SK-N-SH (cell line): Measurements from ENCODE around the gene POU2AF2. TPM values are rescaled to one million over a fixed set of nuclear protein-coding genes. Genes with fewer than 3 reads are reported as not detected.

Experiments
- CTCF ChIA-PET: fragments of 300-600, 350-600 bp; formaldehyde crosslinking; extraction: SDS; loops from one replicate; lab custom pipeline; 2021; lab: Yijun Ruan, JAX
- POLR2A ChIA-PET: fragments of 350-600 bp; sonication (Branson Sonifier 250); formaldehyde crosslinking; extraction: SDS; loops from one replicate; lab custom pipeline; 2020; ENCODE audit warnings: antibody characterized with exemption, inconsistent platforms; lab: Yijun Ruan, JAX
- DNase-seq: peaks from one replicate; pipeline ENCODE4 v3.0.0; 2012
- H2AFZ ChIP-seq: fragments of 200-600 bp; sonication (generic); 2 replicates; pipeline ENCODE4 v1.8.1; 2016; ENCODE audit warnings: antibody characterized with exemption, mild to moderate bottlenecking, low read depth
- H3F3A ChIP-seq: fragments of 200-600 bp; sonication (generic); replicated peaks from 2 replicates; pipeline ENCODE3; 2016; ENCODE audit warnings: antibody characterized with exemption, mild to moderate bottlenecking; ENCODE audit not compliant: insufficient read depth
- H3K27ac ChIP-seq, 2 experiments: fragments of 200-500 bp in 1 of 2; fragments of 200-600 bp in 1 of 2; sonication (Bioruptor generic) in 1 of 2; sonication (generic), shearing (Covaris generic) in 1 of 2; 2 replicates each; pipeline versions ENCODE4 v1.5.1 to v1.6.1; 2014 to 2016; ENCODE audit warnings: low read depth in 2 of 2, inconsistent platforms in 1 of 2, low read length in 1 of 2, mild to moderate bottlenecking in 1 of 2, mixed read lengths in 1 of 2
- H3K27me3 ChIP-seq: fragments of 200-600 bp; sonication (generic), shearing (Covaris generic); 2 replicates; pipeline ENCODE4 v1.6.1; 2016; ENCODE audit warnings: mixed run types; ENCODE audit not compliant: insufficient read depth
- H3K36me3 ChIP-seq, 2 experiments: fragments of 200-500 bp in 1 of 2; fragments of 200-600 bp in 1 of 2; sonication (Bioruptor generic) in 1 of 2; sonication (generic) in 1 of 2; replicated peaks in 1 of 2; 2 replicates each; pipeline versions ENCODE3 to v1.5.1; 2014 to 2016; ENCODE audit warnings: low read length in 1 of 2, mild to moderate bottlenecking in 1 of 2; ENCODE audit not compliant: insufficient read depth in 2 of 2, control insufficient read depth in 1 of 2
- H3K4me1 ChIP-seq, 2 experiments: fragments of 200-500 bp in 1 of 2; fragments of 200-600 bp in 1 of 2; sonication (Bioruptor generic) in 1 of 2; sonication (generic), shearing (Covaris generic) in 1 of 2; 2 replicates each; pipeline versions ENCODE4 v1.5.1 to v1.6.1; 2014 to 2016; ENCODE audit warnings: low read depth in 1 of 2, low read length in 1 of 2, mixed run types in 1 of 2; ENCODE audit not compliant: insufficient read depth in 2 of 2, control insufficient read depth in 1 of 2
- H3K4me2 ChIP-seq: fragments of 200-600 bp; sonication (generic), shearing (Covaris generic); 2 replicates; pipeline ENCODE4 v1.6.1; 2017; ENCODE audit warnings: mixed run types
- H3K4me3 ChIP-seq, 2 experiments: fragments of 200-500 bp in 1 of 2; fragments of 200-600 bp in 1 of 2; sonication (Bioruptor generic) in 1 of 2; sonication (generic), shearing (Covaris generic) in 1 of 2; 2 replicates each; pipeline versions ENCODE4 v1.5.1 to v1.8.1; 2014 to 2016; ENCODE audit warnings: low read depth in 2 of 2, inconsistent platforms in 1 of 2, low read length in 1 of 2, mild to moderate bottlenecking in 1 of 2, mixed read lengths in 1 of 2, moderate library complexity in 1 of 2
- H3K79me2 ChIP-seq: fragments of 200-600 bp; sonication (generic); 2 replicates; pipeline ENCODE4 v1.8.1; 2017; ENCODE audit warnings: mild to moderate bottlenecking; ENCODE audit not compliant: insufficient read depth
- H3K9ac ChIP-seq: fragments of 200-600 bp; sonication (generic); 2 replicates; pipeline ENCODE4 v1.6.1; 2017; ENCODE audit warnings: mixed run types
- H3K9me2 ChIP-seq: fragments of 200-600 bp; sonication (generic); 2 replicates; pipeline ENCODE4 v1.6.1; 2017; ENCODE audit warnings: mixed run types
- H3K9me3 ChIP-seq: fragments of 200-600 bp; sonication (generic); 2 replicates; pipeline ENCODE4 v1.6.1; 2017; ENCODE audit warnings: mixed run types, mild to moderate bottlenecking, moderate library complexity
- H4K20me1 ChIP-seq: fragments of 200-600 bp; sonication (generic); 2 replicates; pipeline ENCODE4 v1.6.1; 2017; ENCODE audit warnings: mild to moderate bottlenecking, mixed run types; ENCODE audit not compliant: insufficient read depth
- CHD2 ChIP-seq: fragments of 150-350 bp; IDR thresholded peaks from 2 replicates; pipeline ENCODE4 v1.6.1; 2018; ENCODE audit warnings: low read length; ENCODE audit not compliant: partially characterized antibody
- ELF1 ChIP-seq: IDR thresholded peaks from 2 replicates; pipeline ENCODE4 v1.4.0; 2012
- EP300 ChIP-seq, 2 experiments: IDR thresholded peaks; 2 replicates each; pipeline versions ENCODE4 v1.4.0 to v1.6.1; 2012; ENCODE audit warnings: borderline replicate concordance in 1 of 2, low read depth in 1 of 2, low read length in 1 of 2
- GABPA ChIP-seq: IDR thresholded peaks from 2 replicates; pipeline ENCODE4 v1.4.0; 2012; ENCODE audit warnings: low read depth, mild to moderate bottlenecking
- GATA2 ChIP-seq: sonication (generic); formaldehyde crosslinking; IDR thresholded peaks from 2 replicates; pipeline ENCODE4 v1.5.0; 2020; ENCODE audit warnings: mild to moderate bottlenecking, missing genetic modification reagents
- MEF2A ChIP-seq: IDR thresholded peaks from 2 replicates; pipeline ENCODE4 v1.4.0; 2012; ENCODE audit warnings: low read depth, borderline replicate concordance
- MXI1 ChIP-seq: IDR thresholded peaks from 2 replicates; pipeline ENCODE4 v1.6.1; 2012; ENCODE audit warnings: mild to moderate bottlenecking, low read depth, low read length, improper control_type of control experiment
- RAD21 ChIP-seq: IDR thresholded peaks from 2 replicates; pipeline ENCODE4 v1.6.1; 2012; ENCODE audit warnings: mild to moderate bottlenecking, low read length
- RFX5 ChIP-seq: IDR thresholded peaks from 2 replicates; pipeline ENCODE4 v1.6.1; 2012; ENCODE audit warnings: mild to moderate bottlenecking, improper control_type of control experiment, low read length
- SIN3A ChIP-seq: IDR thresholded peaks from 2 replicates; pipeline ENCODE4 v1.6.1; 2012; ENCODE audit warnings: low read depth, mild to moderate bottlenecking, low read length, moderate library complexity, borderline replicate concordance
- TCF12 ChIP-seq: IDR thresholded peaks from 2 replicates; pipeline ENCODE4 v1.4.0; 2012
- WGBS: methylation state at CpG from one replicate; pipeline ENCODE4 v1.1.6; 2017; ENCODE audit warnings: low lambda C conversion rate; 5-methylcytosine and 5-hydroxymethylcytosine counted together
- polyA plus RNA-seq, 3 experiments: library from polyadenylated mRNA; depleted of rRNA; stranded (reverse); fragments of >200 nt; gene quantifications; 2 replicates each; pipeline ENCODE4 v1.2.3, GENCODE V29; 2012
- TF ChIP-seq, protein P1 (sequence below): IDR thresholded peaks from 2 replicates; pipeline ENCODE4 v1.6.1; 2012; ENCODE audit warnings: mild to moderate bottlenecking, low read depth, low read length, moderate library complexity
- TF ChIP-seq, protein P2 (sequence below): IDR thresholded peaks from 2 replicates; pipeline ENCODE4 v1.4.0; 2012; ENCODE audit warnings: low read depth, borderline replicate concordance
- TF ChIP-seq, protein P3 (sequence below): fragments of 200-600 bp; sonication (generic); IDR thresholded peaks from 2 replicates; pipeline ENCODE4 v1.6.1; 2017; ENCODE audit warnings: antibody characterized with exemption, mild to moderate bottlenecking, moderate library complexity
- TF ChIP-seq, protein P4 (sequence below): fragments of 150-350 bp; IDR thresholded peaks from 2 replicates; pipeline ENCODE4 v1.6.1; 2016; ENCODE audit warnings: mild to moderate bottlenecking, low read depth, low read length

The POU2AF2 gene
- polyA plus RNA-seq, 1 of the 3 experiments (the other 2 are of a cell fraction): 0.15 TPM

DNA sequence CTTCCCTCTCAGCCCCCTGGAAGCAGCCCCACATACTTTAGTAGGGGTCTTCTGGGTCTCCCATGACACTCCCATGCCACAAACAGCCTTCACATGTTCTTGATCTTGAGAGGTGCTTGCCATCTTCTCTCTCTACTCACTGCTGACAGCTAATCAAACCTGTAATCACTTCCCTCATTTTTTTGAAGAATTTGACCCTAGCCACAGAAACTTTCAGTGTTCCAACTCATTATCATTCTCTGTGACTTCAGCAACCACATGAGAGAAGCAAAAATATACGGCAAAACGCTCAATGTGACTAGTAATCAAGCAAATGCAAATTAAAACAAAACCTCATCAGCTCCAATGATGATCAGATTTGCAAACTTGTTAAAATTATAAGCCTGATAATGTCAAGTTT is 38.3 kb upstream of the POU2AF2 start:
- 89% methylated on average over 2 of the region's 2 CpGs for WGBS
- CTCF ChIA-PET: no interaction called here
- no peak for DNase-seq

More for the DNA sequence above, 38.3 kb upstream of the POU2AF2 start:
- Histone ChIP-seq H3K79me2 (no peaks in the 10 kb centered on the region), H2AFZ (peak overlapping the region; percentile 83), H3K4me1 (peaks cover 0 to 13% of the 10 kb centered on the region in 2 experiments; a peak in 1 of 4 replicates), H3K9me2 (no peaks in the 10 kb centered on the region), H3K9me3 (no peaks in the 10 kb centered on the region), H3K36me3 (no peaks in the 10 kb centered on the region), H3K9ac (no peak overlapping the region), H3K27me3 (no peaks in the 10 kb centered on the region), H3K27ac (no peak overlapping the region), H4K20me1 (no peaks in the 10 kb centered on the region), H3K4me3 (no peak overlapping the region), H3K4me2 (no peak overlapping the region), H3F3A (no peaks in the 10 kb centered on the region)
- POLR2A ChIA-PET: no interaction called here
- no peak for TF ChIP-seq GABPA
- TF ChIP-seq RAD21: no peak
- TF ChIP-seq CHD2: no peak
- no peak for TF ChIP-seq EP300 (IDR thresholded peaks at IDR 0.05; ENCODE audit: borderline replicate concordance in 1 of 2, low read depth in 1 of 2, low read length in 1 of 2)
- no peak for TF ChIP-seq GATA2 (CRISPR knock-in tag)
- TF ChIP-seq, protein P1, sequence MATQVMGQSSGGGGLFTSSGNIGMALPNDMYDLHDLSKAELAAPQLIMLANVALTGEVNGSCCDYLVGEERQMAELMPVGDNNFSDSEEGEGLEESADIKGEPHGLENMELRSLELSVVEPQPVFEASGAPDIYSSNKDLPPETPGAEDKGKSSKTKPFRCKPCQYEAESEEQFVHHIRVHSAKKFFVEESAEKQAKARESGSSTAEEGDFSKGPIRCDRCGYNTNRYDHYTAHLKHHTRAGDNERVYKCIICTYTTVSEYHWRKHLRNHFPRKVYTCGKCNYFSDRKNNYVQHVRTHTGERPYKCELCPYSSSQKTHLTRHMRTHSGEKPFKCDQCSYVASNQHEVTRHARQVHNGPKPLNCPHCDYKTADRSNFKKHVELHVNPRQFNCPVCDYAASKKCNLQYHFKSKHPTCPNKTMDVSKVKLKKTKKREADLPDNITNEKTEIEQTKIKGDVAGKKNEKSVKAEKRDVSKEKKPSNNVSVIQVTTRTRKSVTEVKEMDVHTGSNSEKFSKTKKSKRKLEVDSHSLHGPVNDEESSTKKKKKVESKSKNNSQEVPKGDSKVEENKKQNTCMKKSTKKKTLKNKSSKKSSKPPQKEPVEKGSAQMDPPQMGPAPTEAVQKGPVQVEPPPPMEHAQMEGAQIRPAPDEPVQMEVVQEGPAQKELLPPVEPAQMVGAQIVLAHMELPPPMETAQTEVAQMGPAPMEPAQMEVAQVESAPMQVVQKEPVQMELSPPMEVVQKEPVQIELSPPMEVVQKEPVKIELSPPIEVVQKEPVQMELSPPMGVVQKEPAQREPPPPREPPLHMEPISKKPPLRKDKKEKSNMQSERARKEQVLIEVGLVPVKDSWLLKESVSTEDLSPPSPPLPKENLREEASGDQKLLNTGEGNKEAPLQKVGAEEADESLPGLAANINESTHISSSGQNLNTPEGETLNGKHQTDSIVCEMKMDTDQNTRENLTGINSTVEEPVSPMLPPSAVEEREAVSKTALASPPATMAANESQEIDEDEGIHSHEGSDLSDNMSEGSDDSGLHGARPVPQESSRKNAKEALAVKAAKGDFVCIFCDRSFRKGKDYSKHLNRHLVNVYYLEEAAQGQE: no peak
- TF ChIP-seq MEF2A: no peak
- no peak for TF ChIP-seq SIN3A
- TF ChIP-seq, protein P2, sequence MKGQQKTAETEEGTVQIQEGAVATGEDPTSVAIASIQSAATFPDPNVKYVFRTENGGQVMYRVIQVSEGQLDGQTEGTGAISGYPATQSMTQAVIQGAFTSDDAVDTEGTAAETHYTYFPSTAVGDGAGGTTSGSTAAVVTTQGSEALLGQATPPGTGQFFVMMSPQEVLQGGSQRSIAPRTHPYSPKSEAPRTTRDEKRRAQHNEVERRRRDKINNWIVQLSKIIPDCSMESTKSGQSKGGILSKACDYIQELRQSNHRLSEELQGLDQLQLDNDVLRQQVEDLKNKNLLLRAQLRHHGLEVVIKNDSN: no peak
- TF ChIP-seq, protein P3, sequence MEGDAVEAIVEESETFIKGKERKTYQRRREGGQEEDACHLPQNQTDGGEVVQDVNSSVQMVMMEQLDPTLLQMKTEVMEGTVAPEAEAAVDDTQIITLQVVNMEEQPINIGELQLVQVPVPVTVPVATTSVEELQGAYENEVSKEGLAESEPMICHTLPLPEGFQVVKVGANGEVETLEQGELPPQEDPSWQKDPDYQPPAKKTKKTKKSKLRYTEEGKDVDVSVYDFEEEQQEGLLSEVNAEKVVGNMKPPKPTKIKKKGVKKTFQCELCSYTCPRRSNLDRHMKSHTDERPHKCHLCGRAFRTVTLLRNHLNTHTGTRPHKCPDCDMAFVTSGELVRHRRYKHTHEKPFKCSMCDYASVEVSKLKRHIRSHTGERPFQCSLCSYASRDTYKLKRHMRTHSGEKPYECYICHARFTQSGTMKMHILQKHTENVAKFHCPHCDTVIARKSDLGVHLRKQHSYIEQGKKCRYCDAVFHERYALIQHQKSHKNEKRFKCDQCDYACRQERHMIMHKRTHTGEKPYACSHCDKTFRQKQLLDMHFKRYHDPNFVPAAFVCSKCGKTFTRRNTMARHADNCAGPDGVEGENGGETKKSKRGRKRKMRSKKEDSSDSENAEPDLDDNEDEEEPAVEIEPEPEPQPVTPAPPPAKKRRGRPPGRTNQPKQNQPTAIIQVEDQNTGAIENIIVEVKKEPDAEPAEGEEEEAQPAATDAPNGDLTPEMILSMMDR: no peak
- TF ChIP-seq ELF1: no peak
- TF ChIP-seq MXI1: no peak
- TF ChIP-seq, protein P4, sequence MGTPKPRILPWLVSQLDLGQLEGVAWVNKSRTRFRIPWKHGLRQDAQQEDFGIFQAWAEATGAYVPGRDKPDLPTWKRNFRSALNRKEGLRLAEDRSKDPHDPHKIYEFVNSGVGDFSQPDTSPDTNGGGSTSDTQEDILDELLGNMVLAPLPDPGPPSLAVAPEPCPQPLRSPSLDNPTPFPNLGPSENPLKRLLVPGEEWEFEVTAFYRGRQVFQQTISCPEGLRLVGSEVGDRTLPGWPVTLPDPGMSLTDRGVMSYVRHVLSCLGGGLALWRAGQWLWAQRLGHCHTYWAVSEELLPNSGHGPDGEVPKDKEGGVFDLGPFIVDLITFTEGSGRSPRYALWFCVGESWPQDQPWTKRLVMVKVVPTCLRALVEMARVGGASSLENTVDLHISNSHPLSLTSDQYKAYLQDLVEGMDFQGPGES: no peak
- TF ChIP-seq TCF12: no peak
- TF ChIP-seq RFX5: no peak
